Lung microvascular endothelial cell (primary cell): ENCODE data around the gene DYRK1A. TPM values are rescaled to one million over a fixed set of nuclear protein-coding genes. Genes with fewer than 3 reads are reported as not detected.
A peak's percentile ranks its signal among the peaks of the same experiment; 100 is the strongest.

Experiments used
- DNase-seq, 2 donors: peaks; one replicate each; pipeline versions ENCODE4 v3.0.0 to v3.0.0-alpha.2; 2010; ENCODE audit warnings: low read depth in 2 of 2
- total RNA-seq: library from RNA; depleted of rRNA; stranded (reverse); fragments of >200 nt; gene quantifications from 2 replicates; pipeline ENCODE4 v1.2.1, GENCODE V29; 2014

The DYRK1A gene
- total RNA-seq, 1 donor from 2014 or later, result 72.4 TPM

DNA sequence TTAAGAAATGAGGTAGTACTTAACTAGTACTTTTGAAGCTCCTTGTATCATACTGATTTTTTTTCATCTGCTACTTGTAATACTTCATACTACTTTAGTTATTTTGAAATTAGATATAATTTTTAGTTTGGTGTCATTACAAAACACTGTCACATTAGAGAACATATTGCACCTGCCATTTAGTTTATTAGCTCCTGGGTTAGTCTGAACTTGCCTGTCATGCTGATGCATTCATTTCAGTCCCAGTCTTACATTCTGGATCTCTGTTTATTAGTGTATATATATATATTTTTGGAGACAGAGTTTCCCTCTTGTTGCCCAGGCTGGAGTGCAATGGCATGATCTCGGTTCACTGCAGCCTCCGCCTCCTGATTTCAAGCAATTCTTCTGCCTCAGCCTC lies 50.3 kb downstream of the DYRK1A start:
- DNase-seq, result no peak

- DNase-seq, result no peak
Measured at GRCh38 chr21:37419228-37419906, 52.8 kb downstream of the DYRK1A start.

DNA sequence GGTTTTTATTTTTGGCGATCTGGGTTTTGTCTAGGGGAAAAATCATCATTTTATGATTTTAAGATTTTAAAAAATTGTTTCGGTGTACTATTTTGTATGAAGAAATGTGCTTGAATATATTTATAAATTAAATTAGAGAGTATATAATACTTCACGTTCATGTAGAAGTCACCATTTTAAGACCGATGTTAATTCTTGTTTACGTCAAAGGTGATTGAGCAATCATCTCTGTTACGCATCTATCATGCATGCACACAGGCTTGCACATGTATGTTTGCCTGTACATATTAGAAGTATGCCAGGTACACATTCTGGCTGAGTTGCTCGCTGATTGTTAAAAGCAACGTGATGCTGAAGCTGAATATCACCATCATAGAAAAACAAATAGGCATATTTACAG lies 54.7 kb downstream of the DYRK1A start:
- DNase-seq, result no peak

GRCh38 chr21:37422382-37422781 lies 55.8 kb downstream of the DYRK1A start:
- no peak for DNase-seq

DNA sequence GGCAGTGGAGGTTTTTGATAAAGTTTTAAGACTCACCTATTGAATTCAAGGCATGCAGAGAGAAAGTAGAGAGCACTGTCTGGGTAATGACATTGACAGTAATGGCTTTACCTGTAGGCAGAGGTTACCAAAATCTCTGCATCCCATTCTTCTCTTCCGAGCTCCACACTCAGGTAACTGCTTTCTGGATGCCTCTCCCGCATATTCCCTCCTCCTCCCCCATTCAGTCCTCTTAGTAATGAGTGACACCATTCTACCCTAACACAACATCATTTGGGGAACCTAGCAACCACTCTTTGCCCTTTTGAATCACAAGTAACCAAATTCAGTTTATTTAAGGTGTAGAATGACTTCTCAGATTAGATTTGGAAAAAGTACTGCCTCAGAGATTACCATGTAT lies 56.5 kb downstream of the DYRK1A start:
- no peak for DNase-seq

- no peak for DNase-seq
Measured at GRCh38 chr21:37424396-37424795, 57.8 kb downstream of the DYRK1A start.

GRCh38 chr21:37425001-37425400 lies 58.4 kb downstream of the DYRK1A start:
- peak; percentile 32 to 64 for DNase-seq

GRCh38 chr21:37425684-37426083 lies 59.1 kb downstream of the DYRK1A start:
- DNase-seq, result no peak

DNA sequence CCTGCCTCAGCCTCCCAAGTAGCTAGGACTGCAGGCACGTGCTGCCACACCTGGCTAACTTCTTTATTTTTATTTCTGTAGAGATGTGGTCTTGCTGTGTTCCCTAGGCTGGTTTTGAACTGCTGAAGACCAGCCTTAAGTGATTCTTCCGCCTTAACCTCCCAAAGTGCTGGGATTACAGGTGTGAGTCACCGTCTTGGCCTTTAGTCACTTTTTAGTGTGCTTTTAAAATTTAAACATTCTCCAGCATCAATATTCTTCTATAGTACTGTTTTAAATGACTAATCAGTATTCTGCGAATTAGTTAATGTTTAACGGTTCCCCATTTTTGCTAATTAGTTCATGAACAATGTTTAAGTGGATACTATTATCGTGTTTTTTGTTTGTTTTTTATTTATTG lies 60.6 kb downstream of the DYRK1A start:
- DNase-seq, result no peak

DNA sequence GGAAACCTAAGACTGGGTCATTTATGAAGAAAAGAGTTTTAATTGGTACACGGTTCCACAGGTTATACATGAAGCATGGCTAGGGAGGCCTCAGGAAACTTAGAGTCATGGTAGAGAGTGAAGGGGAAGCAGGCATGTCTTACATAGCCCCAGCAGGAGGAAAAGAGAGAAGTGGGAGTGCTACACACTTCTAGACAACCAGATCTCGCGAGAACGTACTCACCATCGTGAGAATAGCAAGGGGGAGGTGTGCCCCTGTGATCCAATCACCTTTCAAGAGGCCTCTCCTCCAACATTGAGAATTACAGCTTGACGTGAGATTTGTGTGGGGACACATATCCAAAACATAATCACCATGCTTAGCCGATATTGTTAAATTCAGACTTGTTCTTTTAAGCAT lies 62.8 kb downstream of the DYRK1A start:
- DNase-seq, result no peak

DNA sequence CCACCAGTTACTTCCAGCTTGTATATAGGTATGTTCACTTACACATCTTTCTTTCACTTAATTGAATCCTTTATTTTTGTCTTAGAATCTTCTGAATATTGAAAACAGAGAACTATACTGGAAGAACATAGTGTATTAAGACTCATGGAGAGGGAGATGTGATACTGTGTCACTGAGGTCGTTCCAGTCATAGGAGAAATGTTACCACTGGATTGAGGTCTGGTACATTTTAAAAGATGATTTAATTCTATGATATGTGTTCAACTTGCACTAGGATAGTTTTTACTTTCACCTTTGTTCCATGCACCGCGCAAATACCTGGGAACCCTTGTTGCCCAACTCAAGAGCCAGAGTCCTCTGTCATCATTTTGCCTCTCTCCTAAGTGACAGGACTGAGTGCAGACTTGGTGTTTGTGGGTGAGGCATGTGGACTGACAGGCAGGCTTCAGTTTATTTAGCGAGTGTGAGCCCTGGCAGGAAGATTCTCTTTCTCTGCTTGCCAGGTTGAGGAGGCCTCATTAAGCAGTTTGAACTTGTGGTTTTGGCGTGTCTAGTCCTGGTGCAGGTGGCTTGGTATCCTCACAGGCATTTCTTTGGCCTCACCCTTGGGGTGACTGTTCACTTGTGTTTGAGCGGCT lies 63.7 kb downstream of the DYRK1A start:
- DNase-seq, result no peak

DNA sequence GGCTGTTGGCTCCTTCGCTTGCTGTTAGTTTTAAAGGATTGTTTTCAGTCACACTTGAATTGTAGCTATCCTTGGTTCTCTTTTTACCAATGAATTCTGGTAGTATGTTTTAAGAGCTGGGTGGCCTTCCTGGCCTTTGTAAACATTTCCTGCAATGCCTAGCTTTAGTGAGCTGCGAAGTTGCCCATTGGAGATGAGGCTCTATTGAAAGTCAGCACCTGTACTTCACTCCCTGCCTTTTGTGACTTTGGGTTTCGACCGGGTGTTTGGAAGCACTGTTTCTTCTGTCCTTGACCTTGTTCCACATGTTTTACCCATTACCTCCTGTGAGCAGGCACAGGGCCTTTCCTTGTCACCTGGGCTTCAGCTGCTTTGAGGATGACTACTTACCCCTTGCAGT lies 64.7 kb downstream of the DYRK1A start:
- no peak for DNase-seq

DNA sequence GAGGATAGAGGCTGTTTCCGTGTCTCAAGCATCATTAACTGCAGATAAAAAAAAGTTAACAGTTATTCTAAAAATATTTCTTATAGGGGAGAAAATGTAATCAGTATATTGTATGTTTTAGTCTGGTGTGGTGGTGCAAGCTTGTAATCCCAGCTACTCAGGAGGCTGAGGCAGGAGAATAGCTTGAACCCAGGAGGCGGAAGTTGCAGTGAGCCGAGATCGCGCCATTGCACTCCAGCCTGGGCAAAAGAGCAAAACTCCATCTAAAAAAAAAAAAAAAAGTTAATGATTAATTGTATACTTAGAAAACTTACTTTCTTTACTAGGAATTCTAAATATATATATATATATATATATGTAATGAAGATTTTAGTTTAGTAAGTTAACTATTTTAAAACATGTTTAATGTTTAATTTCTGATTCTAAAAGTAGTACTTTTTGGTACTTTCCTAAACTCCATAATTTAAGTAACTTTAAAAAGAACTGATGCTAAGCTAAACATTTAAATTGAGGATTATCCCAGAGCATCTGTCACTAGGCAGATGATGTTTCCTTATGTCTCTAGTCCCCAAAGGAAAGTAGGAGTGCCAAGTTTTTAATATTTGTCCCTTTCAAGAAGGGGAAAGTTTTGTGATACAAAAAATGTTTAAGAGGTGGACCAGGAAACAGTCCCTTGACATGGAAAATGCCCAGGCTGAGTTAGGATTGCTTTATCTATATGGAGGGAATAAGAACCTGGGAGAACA lies 66.3 kb downstream of the DYRK1A start:
- DNase-seq, result no peak

GRCh38 chr21:37433456-37433840 lies 66.9 kb downstream of the DYRK1A start:
- no peak for DNase-seq

DNA sequence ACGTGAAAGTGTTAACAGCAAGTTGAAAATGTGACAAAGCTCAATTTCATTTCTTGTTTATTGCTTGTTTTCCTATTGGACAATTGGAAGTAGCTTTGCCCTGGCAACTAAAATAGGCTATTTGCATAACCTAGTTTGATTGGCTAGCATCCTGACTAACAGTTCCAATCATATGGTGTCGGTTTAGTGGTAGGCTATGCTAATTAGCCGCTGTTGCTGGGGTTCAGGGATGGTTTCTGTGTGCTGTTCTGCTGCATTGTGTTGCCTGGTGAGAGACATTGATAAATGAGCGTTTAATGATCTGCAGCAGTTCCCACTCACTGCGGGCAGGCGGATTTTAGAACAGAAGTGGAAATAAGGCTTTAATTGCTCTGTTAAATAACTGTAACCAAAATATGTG lies 68.5 kb downstream of the DYRK1A start:
- peak; percentile 96 to 99 for DNase-seq

GRCh38 chr21:37435711-37436110 lies 69.1 kb downstream of the DYRK1A start:
- DNase-seq, result no peak

DNA sequence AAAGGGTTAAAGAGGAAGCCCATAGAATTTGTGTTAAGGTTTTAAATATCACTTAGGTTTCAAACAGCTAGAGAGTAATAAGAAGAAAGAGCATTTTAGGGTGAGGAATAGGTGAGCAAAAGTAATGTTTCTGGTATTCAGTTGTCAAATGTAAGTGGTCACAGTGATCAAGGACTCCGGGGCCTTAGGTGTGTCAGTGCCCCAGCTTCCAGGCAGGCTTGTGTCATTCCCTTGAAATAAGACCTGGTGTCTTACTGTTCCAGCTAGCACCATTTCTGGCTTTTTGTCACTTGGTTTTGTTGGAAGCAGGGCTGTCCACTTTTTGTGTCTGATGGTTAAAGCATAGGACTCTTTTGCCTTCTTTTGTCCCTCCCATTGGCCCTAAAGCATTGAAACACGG lies 69.6 kb downstream of the DYRK1A start:
- DNase-seq, result no peak

DNA sequence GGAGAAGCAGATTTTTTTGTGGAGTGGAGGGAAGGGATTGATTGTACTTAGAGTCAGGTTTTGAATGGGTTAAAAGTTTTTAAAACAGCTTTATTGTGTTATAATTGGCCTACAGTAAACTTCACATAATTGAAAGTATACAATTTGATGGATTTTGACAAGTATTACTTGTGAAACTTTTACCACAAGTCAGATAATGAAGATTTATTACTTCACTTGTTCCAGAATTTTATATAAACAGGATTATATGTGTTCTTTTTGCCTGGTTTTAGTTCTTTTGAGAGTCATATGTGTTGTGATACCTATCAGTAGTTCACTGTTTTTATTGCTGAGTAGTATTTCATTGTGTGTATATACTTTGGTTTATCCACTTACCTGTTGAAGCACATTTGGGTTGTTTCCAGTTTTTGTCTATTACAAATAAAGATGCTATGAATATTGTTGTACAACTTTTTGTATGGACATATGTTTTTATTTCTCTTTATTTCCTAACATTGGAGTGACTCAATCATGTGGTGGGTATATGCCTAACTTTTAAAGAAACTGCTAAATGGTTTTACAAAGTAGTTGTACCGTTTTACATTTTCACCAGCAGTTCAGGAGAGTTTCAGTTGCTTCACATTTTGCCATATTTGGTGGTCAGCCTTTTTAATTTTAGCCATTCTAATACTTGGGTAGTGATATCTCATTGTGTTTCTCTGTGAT lies 71.0 kb downstream of the DYRK1A start:
- no peak for DNase-seq

DNA sequence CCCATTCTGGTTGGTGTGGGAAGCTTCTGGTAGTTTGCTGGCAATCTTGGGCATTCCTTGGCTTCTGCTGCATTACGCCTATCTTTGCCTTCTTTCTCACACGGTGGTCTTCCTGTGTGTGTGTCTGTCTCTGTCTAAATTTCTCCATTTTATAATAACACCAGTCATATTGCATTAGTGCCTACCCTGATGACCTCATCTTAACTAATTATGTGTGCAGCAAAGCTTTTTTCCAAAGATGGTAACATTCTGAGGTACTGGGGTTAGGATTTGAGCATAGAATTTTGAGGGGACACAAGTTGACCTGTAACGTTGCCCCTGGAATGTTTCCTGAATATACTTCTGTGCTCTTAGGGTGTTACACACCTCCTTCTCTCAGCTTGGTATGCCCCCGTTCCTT lies 77.1 kb downstream of the DYRK1A start:
- no peak for DNase-seq

DNA sequence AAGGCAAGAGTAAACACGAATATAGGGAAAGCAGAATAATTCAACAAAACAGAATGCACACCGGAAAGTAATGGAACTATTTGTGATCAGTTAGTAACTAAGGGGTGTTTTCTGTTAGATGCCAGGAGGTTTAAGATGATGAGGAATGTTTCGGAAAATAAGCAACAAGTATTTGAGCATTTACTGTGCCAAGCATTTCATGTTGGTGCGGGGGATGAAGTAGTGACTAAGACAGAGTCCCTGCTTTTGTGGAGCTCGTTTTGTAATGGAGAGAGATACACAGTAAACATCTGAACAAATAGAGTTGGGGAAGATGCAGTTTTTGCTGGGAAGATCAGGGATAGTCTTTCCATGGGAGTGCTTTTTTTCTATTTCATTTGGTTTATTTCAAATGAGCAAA lies 78.7 kb downstream of the DYRK1A start:
- DNase-seq, result no peak

DNA sequence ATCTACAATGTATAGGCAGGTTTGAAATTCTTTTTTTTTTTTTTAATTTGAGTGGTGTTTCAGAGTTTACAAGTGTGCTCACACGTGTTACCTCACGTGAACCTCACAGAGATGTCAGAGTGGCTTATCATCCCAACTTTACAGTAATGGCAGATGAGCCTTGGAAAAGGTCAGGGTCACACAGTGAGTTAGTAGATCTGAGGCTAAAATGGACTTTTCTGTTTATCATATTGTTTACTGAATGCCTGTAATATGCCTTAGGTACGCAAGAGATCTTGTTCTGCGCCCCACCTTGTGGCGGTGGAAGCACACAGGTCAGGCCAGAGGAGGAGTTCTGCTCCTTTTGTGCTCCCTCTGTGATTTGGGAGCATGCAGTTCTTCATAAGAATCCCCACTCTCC lies 80.0 kb downstream of the DYRK1A start:
- DNase-seq, result no peak

- DNase-seq, result no peak
Measured at GRCh38 chr21:37447288-37447936, 80.8 kb downstream of the DYRK1A start.
